ENCODE data around the gene MFSD12.
A peak's percentile ranks its signal among the peaks of the same experiment; 100 is the strongest.
"Not testable (repeated sequence)": the region's sequence is repeated elsewhere in the genome, so short reads cannot be mapped to it uniquely, and the experiment has no call there.

MFSD12 gene

GRCh38 chr19:3575260-3575741 is 17.9 kb upstream of the MFSD12 start:
- H3K27me3 ChIP-seq (ENCODE audit: control insufficient read depth in 2 of 2, insufficient read depth in 2 of 2, low read length in 2 of 2) = no peaks in the 10 kb centered on the region
- H3K36me3 ChIP-seq (ENCODE audit: control insufficient read depth in 2 of 2, insufficient read depth in 2 of 2, low read length in 2 of 2) = peaks cover 0 to 5% of the 10 kb centered on the region in 2 donors
- no peak overlapping the region for H3K9ac ChIP-seq (ENCODE audit: low read depth in 1 of 2, low read length in 2 of 2)
- H3K27ac ChIP-seq (ENCODE audit: low read depth in 2 of 2, low read length in 2 of 2) = no peak overlapping the region
- no peak overlapping the region for H3K4me3 ChIP-seq (ENCODE audit: low read length in 2 of 2)
- H3K9me3 ChIP-seq (ENCODE audit: control insufficient read depth in 2 of 2, low read length in 2 of 2) = no peaks in the 10 kb centered on the region
- H3K4me1 ChIP-seq (ENCODE audit: control insufficient read depth in 2 of 2, insufficient read depth in 2 of 2, low read length in 2 of 2) = peaks cover 22 to 23% of the 10 kb centered on the region in 2 donors

- Histone ChIP-seq H3K27ac (ENCODE audit: low read depth in 2 of 2, low read length in 2 of 2) (peak overlapping the region; percentile 77 to 78), H3K9ac (ENCODE audit: low read depth in 1 of 2, low read length in 2 of 2) (no peak overlapping the region), H3K9me3 (ENCODE audit: control insufficient read depth in 2 of 2, low read length in 2 of 2) (no peaks in the 10 kb centered on the region)
Observed at GRCh38 chr19:3573858-3574637, 16.7 kb upstream of the MFSD12 start.

GRCh38 chr19:3573162-3573857 is 15.9 kb upstream of the MFSD12 start:
- Histone ChIP-seq H3K27me3 (ENCODE audit: control insufficient read depth in 2 of 2, insufficient read depth in 2 of 2, low read length in 2 of 2) (no peaks in the 10 kb centered on the region), H3K36me3 (ENCODE audit: control insufficient read depth in 2 of 2, insufficient read depth in 2 of 2, low read length in 2 of 2) (peaks cover 0 to 5% of the 10 kb centered on the region in 2 donors), H3K27ac (ENCODE audit: low read depth in 2 of 2, low read length in 2 of 2) (peak overlapping the region; percentile 77 to 78), H3K4me3 (ENCODE audit: low read length in 2 of 2) (peak overlapping the region; percentile 76 to 80), H3K9me3 (ENCODE audit: control insufficient read depth in 2 of 2, low read length in 2 of 2) (no peaks in the 10 kb centered on the region), H3K4me1 (ENCODE audit: control insufficient read depth in 2 of 2, insufficient read depth in 2 of 2, low read length in 2 of 2) (peaks cover 22 to 23% of the 10 kb centered on the region in 2 donors), H3K9ac (ENCODE audit: low read depth in 1 of 2, low read length in 2 of 2) (peak overlapping the region; percentile 68 to 87)

More at GRCh38 chr19:3573858-3574637, 16.7 kb upstream of the MFSD12 start:
- no peaks in the 10 kb centered on the region for H3K27me3 ChIP-seq (ENCODE audit: control insufficient read depth in 2 of 2, insufficient read depth in 2 of 2, low read length in 2 of 2)
- H3K36me3 ChIP-seq (ENCODE audit: control insufficient read depth in 2 of 2, insufficient read depth in 2 of 2, low read length in 2 of 2) = peaks cover 0 to 5% of the 10 kb centered on the region in 2 donors
- H3K4me1 ChIP-seq (ENCODE audit: control insufficient read depth in 2 of 2, insufficient read depth in 2 of 2, low read length in 2 of 2) = peaks cover 22 to 23% of the 10 kb centered on the region in 2 donors
- H3K4me3 ChIP-seq (ENCODE audit: low read length in 2 of 2) = peak overlapping the region; percentile 76 to 80

- Histone ChIP-seq H3K9ac (ENCODE audit: low read depth in 1 of 2, low read length in 2 of 2) (peak within 1 kb of the TSS; percentile 68 to 87), H3K36me3 (ENCODE audit: control insufficient read depth in 2 of 2, insufficient read depth in 2 of 2, low read length in 2 of 2) (peaks cover 0 to 5% of the 10 kb centered on the region in 2 donors), H3K27ac (ENCODE audit: low read depth in 2 of 2, low read length in 2 of 2) (peak within 1 kb of the TSS; percentile 77 to 78), H3K9me3 (ENCODE audit: control insufficient read depth in 2 of 2, low read length in 2 of 2) (no peaks in the 10 kb centered on the region), H3K27me3 (ENCODE audit: control insufficient read depth in 2 of 2, insufficient read depth in 2 of 2, low read length in 2 of 2) (no peaks in the 10 kb centered on the region), H3K4me1 (ENCODE audit: control insufficient read depth in 2 of 2, insufficient read depth in 2 of 2, low read length in 2 of 2) (peaks cover 22 to 23% of the 10 kb centered on the region in 2 donors), H3K4me3 (ENCODE audit: low read length in 2 of 2) (peak within 1 kb of the TSS; percentile 80)
Observed at GRCh38 chr19:3572855-3573161, 15.4 kb upstream of the MFSD12 start, which contains the start of gene HMG20B. Gene HMG20B (plus strand): TSS chr19:3572944. CDS start chr19:3573310, 366 bp downstream.

- peaks cover 22 to 23% of the 10 kb centered on the region in 2 donors for H3K4me1 ChIP-seq (ENCODE audit: control insufficient read depth in 2 of 2, insufficient read depth in 2 of 2, low read length in 2 of 2)
- H3K9me3 ChIP-seq (ENCODE audit: control insufficient read depth in 2 of 2, low read length in 2 of 2) = no peaks in the 10 kb centered on the region
- no peaks in the 10 kb centered on the region for H3K27me3 ChIP-seq (ENCODE audit: control insufficient read depth in 2 of 2, insufficient read depth in 2 of 2, low read length in 2 of 2)
- H3K4me3 ChIP-seq (ENCODE audit: low read length in 2 of 2) = peak overlapping the region; percentile 67 to 80
- H3K9ac ChIP-seq (ENCODE audit: low read depth in 1 of 2, low read length in 2 of 2) = peak overlapping the region; percentile 61 to 68
- peak overlapping the region; percentile 2 to 67 for H3K27ac ChIP-seq (ENCODE audit: low read depth in 2 of 2, low read length in 2 of 2)
- H3K36me3 ChIP-seq (ENCODE audit: control insufficient read depth in 2 of 2, insufficient read depth in 2 of 2, low read length in 2 of 2) = peaks cover 0 to 5% of the 10 kb centered on the region in 2 donors
Observed at GRCh38 chr19:3572132-3572854, 14.9 kb upstream of the MFSD12 start.

GRCh38 chr19:3570606-3571011 is 13.2 kb upstream of the MFSD12 start:
- no peak overlapping the region for H3K27ac ChIP-seq (ENCODE audit: low read depth in 2 of 2, low read length in 2 of 2)
- peaks cover 0 to 5% of the 10 kb centered on the region in 2 donors for H3K36me3 ChIP-seq (ENCODE audit: control insufficient read depth in 2 of 2, insufficient read depth in 2 of 2, low read length in 2 of 2)
- H3K9ac ChIP-seq (ENCODE audit: low read depth in 1 of 2, low read length in 2 of 2) = no peak overlapping the region

GRCh38 chr19:3570042-3570441 is 12.7 kb upstream of the MFSD12 start:
- H3K4me3 ChIP-seq (ENCODE audit: low read length in 2 of 2); H3K27me3 ChIP-seq (ENCODE audit: control insufficient read depth in 2 of 2, insufficient read depth in 2 of 2, low read length in 2 of 2); H3K36me3 ChIP-seq (ENCODE audit: control insufficient read depth in 2 of 2, insufficient read depth in 2 of 2, low read length in 2 of 2); H3K27ac ChIP-seq (ENCODE audit: low read depth in 2 of 2, low read length in 2 of 2); H3K9me3 ChIP-seq (ENCODE audit: control insufficient read depth in 2 of 2, low read length in 2 of 2); H3K9ac ChIP-seq (ENCODE audit: low read depth in 1 of 2, low read length in 2 of 2): not testable (repeated sequence)
- H3K4me1 ChIP-seq (ENCODE audit: control insufficient read depth in 2 of 2, insufficient read depth in 2 of 2, low read length in 2 of 2) = peaks cover 12% of the 10 kb centered on the region in 2 donors

More at GRCh38 chr19:3570606-3571011, 13.2 kb upstream of the MFSD12 start:
- Histone ChIP-seq H3K4me1 (ENCODE audit: control insufficient read depth in 2 of 2, insufficient read depth in 2 of 2, low read length in 2 of 2) (peaks cover 12% of the 10 kb centered on the region in 2 donors), H3K4me3 (ENCODE audit: low read length in 2 of 2) (no peak overlapping the region), H3K9me3 (ENCODE audit: control insufficient read depth in 2 of 2, low read length in 2 of 2) (no peaks in the 10 kb centered on the region), H3K27me3 (ENCODE audit: control insufficient read depth in 2 of 2, insufficient read depth in 2 of 2, low read length in 2 of 2) (no peaks in the 10 kb centered on the region)

GRCh38 chr19:3565139-3565538 is 7.8 kb upstream of the MFSD12 start:
- Histone ChIP-seq H3K9ac (ENCODE audit: low read depth in 1 of 2, low read length in 2 of 2) (no peak overlapping the region), H3K9me3 (ENCODE audit: control insufficient read depth in 2 of 2, low read length in 2 of 2) (no peaks in the 10 kb centered on the region), H3K4me3 (ENCODE audit: low read length in 2 of 2) (no peak overlapping the region), H3K27me3 (ENCODE audit: control insufficient read depth in 2 of 2, insufficient read depth in 2 of 2, low read length in 2 of 2) (no peaks in the 10 kb centered on the region), H3K4me1 (ENCODE audit: control insufficient read depth in 2 of 2, insufficient read depth in 2 of 2, low read length in 2 of 2) (no peaks in the 10 kb centered on the region), H3K27ac (ENCODE audit: low read depth in 2 of 2, low read length in 2 of 2) (no peak overlapping the region), H3K36me3 (ENCODE audit: control insufficient read depth in 2 of 2, insufficient read depth in 2 of 2, low read length in 2 of 2) (no peaks in the 10 kb centered on the region)

GRCh38 chr19:3563709-3564524 is 6.5 kb upstream of the MFSD12 start:
- H3K27me3 ChIP-seq (ENCODE audit: control insufficient read depth in 2 of 2, insufficient read depth in 2 of 2, low read length in 2 of 2) = no peaks in the 10 kb centered on the region
- H3K36me3 ChIP-seq (ENCODE audit: control insufficient read depth in 2 of 2, insufficient read depth in 2 of 2, low read length in 2 of 2) = no peaks in the 10 kb centered on the region
- no peaks in the 10 kb centered on the region for H3K9me3 ChIP-seq (ENCODE audit: control insufficient read depth in 2 of 2, low read length in 2 of 2)
- no peak overlapping the region for H3K4me3 ChIP-seq (ENCODE audit: low read length in 2 of 2)
- no peak overlapping the region for H3K9ac ChIP-seq (ENCODE audit: low read depth in 1 of 2, low read length in 2 of 2)
- H3K27ac ChIP-seq (ENCODE audit: low read depth in 2 of 2, low read length in 2 of 2) = no peak overlapping the region
- no peaks in the 10 kb centered on the region for H3K4me1 ChIP-seq (ENCODE audit: control insufficient read depth in 2 of 2, insufficient read depth in 2 of 2, low read length in 2 of 2)

Measured in mucosa of rectum (tissue), 2 donors.